Large intestine (tissue), 3 donors: Measurements from ENCODE around the gene HMX1. TPM values are rescaled to one million over a fixed set of nuclear protein-coding genes. Genes with fewer than 3 reads are reported as not detected.

Experiments
- DNase-seq, 2 donors: peaks; one replicate each; pipeline versions ENCODE4 v3.0.0 to v3.0.0-alpha.2; 2013
- H3K27ac ChIP-seq: one replicate; pipeline ENCODE4 v1.5.1; 2013; ENCODE audit warnings: low read length
- H3K27me3 ChIP-seq: 2 replicates; pipeline ENCODE4 v1.6.1; 2013; ENCODE audit warnings: low read length; ENCODE audit not compliant: control insufficient read depth, insufficient read depth
- H3K36me3 ChIP-seq: 2 replicates; pipeline ENCODE4 v1.6.1; 2013; ENCODE audit warnings: low read length; ENCODE audit not compliant: control insufficient read depth, insufficient read depth
- H3K4me1 ChIP-seq: one replicate; pipeline ENCODE4 v1.6.1; 2013; ENCODE audit warnings: low read length; ENCODE audit not compliant: control insufficient read depth, insufficient read depth
- H3K4me3 ChIP-seq: one replicate; pipeline ENCODE4 v1.5.1; 2013; ENCODE audit warnings: low read length
- H3K9me3 ChIP-seq: one replicate; pipeline ENCODE4 v1.6.1; 2013; ENCODE audit warnings: mild to moderate bottlenecking, low read depth, low read length, moderate library complexity; ENCODE audit not compliant: control insufficient read depth
- WGBS: methylation state at CpG from one replicate; pipeline ENCODE4 v1.1.5; 2013; ENCODE audit warnings: low lambda C conversion rate; ENCODE audit not compliant: insufficient coverage; 5-methylcytosine and 5-hydroxymethylcytosine counted together
- polyA plus RNA-seq: library from polyadenylated mRNA; unstranded; fragments of 120-200 nt; gene quantifications from one replicate; pipeline ENCODE4 v1.2.1, GENCODE V29; 2013

HMX1 gene
- polyA plus RNA-seq, 1 donor: not detected

- no CpG with 5 or more reads among the region's 6 CpGs for WGBS
These were observed 28.9 kb upstream of the HMX1 start for GRCh38 chr4:8900588-8900987.

GRCh38 chr4:8898419-8898818 lies 26.8 kb upstream of the HMX1 start:
- WGBS: no CpG with 5 or more reads among the region's 10 CpGs
- H3K27ac ChIP-seq: no peak overlapping the region
- no peak for DNase-seq
- peaks cover 7% of the 10 kb centered on the region for H3K9me3 ChIP-seq
- no peaks in the 10 kb centered on the region for H3K4me1 ChIP-seq
- H3K36me3 ChIP-seq: no peaks in the 10 kb centered on the region
- H3K4me3 ChIP-seq: no peak overlapping the region
- H3K27me3 ChIP-seq: peaks cover 50% of the 10 kb centered on the region

More at GRCh38 chr4:8900588-8900987, 28.9 kb upstream of the HMX1 start:
- H3K4me1 ChIP-seq: no peaks in the 10 kb centered on the region
- no peak overlapping the region for H3K4me3 ChIP-seq
- no peak overlapping the region for H3K27ac ChIP-seq
- peaks cover 28% of the 10 kb centered on the region for H3K27me3 ChIP-seq
- H3K9me3 ChIP-seq: peaks cover 4% of the 10 kb centered on the region
- no peak for DNase-seq
- no peaks in the 10 kb centered on the region for H3K36me3 ChIP-seq

DNA sequence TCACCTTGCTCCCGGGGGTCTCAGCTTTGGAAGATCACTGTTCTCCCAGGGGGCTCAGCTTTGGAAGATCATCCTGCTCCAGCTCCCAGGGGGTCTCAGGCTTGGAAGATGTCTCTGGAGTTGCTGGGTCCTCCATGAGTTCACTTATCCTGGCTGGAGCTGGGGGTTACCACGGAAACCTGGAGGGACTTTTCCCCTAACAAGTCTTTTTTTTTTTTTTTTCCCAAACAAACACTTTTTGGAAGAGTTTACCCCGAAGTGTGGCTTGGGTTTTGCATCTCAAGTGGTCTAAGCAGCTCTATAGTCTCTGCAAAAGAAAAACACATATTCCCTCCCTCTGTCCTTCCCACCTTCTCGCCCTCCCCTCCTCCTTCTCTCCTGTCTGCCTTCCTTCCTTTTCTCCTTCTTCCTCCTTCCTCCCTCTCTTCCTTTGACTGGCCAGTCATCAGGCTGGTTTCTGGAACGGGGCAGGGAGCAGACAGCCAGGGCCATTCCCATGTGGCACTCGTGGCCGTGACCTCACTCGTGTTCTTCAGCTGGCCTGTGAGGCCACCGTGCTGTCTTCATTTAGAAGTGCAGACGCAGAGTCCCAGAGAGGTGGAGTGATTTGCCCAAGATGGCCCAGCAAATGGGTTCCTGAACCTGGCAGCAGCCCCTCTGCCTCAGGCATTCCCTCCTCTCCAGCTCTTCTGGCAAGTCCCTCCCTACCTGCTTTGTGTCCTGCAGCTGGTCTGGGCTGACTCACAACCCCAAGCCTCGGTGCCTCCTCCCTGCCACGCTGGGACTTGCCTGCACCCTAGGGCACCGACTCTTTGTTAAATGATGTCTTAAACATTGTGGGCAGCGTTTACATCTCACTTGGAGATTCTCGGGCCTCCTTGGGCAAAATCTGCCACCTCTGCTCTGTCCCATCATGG lies 25.9 kb upstream of the HMX1 start:
- no peak for DNase-seq

GRCh38 chr4:8896506-8896905 lies 24.9 kb upstream of the HMX1 start:
- peaks cover 67% of the 10 kb centered on the region for H3K27me3 ChIP-seq
- no peak for DNase-seq
- H3K4me1 ChIP-seq: no peaks in the 10 kb centered on the region
- H3K27ac ChIP-seq: no peak overlapping the region
- H3K36me3 ChIP-seq: no peaks in the 10 kb centered on the region
- peaks cover 13% of the 10 kb centered on the region for H3K9me3 ChIP-seq
- WGBS: no CpG with 5 or more reads among the region's 5 CpGs
- H3K4me3 ChIP-seq: no peak overlapping the region

More for the DNA sequence above, 25.9 kb upstream of the HMX1 start:
- Histone ChIP-seq H3K36me3 (no peaks in the 10 kb centered on the region), H3K9me3 (peaks cover 13% of the 10 kb centered on the region), H3K4me3 (no peak overlapping the region), H3K27me3 (peaks cover 59% of the 10 kb centered on the region), H3K4me1 (no peaks in the 10 kb centered on the region), H3K27ac (no peak overlapping the region)
- 40% methylated on average over 1 of the region's 15 CpGs for WGBS

DNA sequence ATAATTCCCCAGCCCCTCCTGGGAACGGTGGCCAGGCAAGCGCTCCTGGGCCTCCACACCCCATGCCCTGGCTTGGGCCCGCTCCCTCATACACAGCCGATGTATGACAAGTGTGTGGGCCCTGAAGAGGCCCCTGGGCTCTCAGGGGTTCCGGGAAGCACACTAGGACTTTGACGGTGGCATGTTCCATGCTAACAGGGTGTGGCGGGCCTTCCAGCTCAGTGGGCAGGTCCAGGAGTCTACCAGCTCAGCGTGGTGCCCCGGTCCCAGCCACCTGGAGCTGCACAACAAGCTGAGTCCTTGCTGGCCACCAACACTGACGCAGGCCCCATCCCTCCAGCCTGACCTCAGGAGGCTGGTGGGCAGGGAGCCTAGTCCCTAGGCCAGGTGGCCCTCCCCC lies 24.4 kb upstream of the HMX1 start:
- Histone ChIP-seq H3K36me3 (no peaks in the 10 kb centered on the region), H3K9me3 (peaks cover 12% of the 10 kb centered on the region), H3K27ac (no peak overlapping the region), H3K4me3 (no peak overlapping the region), H3K27me3 (peaks cover 71% of the 10 kb centered on the region), H3K4me1 (no peaks in the 10 kb centered on the region)
- no peak for DNase-seq
- WGBS: no CpG with 5 or more reads among the region's 10 CpGs

- H3K27me3 ChIP-seq: peaks cover 77% of the 10 kb centered on the region
- no peak overlapping the region for H3K4me3 ChIP-seq
- no peak for DNase-seq
- no peaks in the 10 kb centered on the region for H3K36me3 ChIP-seq
- no peaks in the 10 kb centered on the region for H3K4me1 ChIP-seq
- no peak overlapping the region for H3K27ac ChIP-seq
- WGBS: no CpG with 5 or more reads among the region's 7 CpGs
- peaks cover 9% of the 10 kb centered on the region for H3K9me3 ChIP-seq
These were observed 23.7 kb upstream of the HMX1 start for GRCh38 chr4:8895295-8895694.

- peaks cover 9% of the 10 kb centered on the region for H3K9me3 ChIP-seq
- no peak overlapping the region for H3K4me3 ChIP-seq
- no CpG with 5 or more reads among the region's 14 CpGs for WGBS
- DNase-seq: no peak
- no peak overlapping the region for H3K27ac ChIP-seq
- H3K36me3 ChIP-seq: no peaks in the 10 kb centered on the region
- H3K4me1 ChIP-seq: no peaks in the 10 kb centered on the region
- H3K27me3 ChIP-seq: peaks cover 85% of the 10 kb centered on the region
These were observed 22.8 kb upstream of the HMX1 start for GRCh38 chr4:8894424-8894816.

GRCh38 chr4:8893624-8894423 lies 22.2 kb upstream of the HMX1 start:
- Histone ChIP-seq H3K36me3 (no peaks in the 10 kb centered on the region), H3K4me1 (no peaks in the 10 kb centered on the region), H3K4me3 (no peak overlapping the region), H3K27me3 (peaks cover 91% of the 10 kb centered on the region), H3K27ac (no peak overlapping the region), H3K9me3 (peaks cover 9% of the 10 kb centered on the region)
- no peak for DNase-seq
- no CpG with 5 or more reads among the region's 68 CpGs for WGBS

DNA sequence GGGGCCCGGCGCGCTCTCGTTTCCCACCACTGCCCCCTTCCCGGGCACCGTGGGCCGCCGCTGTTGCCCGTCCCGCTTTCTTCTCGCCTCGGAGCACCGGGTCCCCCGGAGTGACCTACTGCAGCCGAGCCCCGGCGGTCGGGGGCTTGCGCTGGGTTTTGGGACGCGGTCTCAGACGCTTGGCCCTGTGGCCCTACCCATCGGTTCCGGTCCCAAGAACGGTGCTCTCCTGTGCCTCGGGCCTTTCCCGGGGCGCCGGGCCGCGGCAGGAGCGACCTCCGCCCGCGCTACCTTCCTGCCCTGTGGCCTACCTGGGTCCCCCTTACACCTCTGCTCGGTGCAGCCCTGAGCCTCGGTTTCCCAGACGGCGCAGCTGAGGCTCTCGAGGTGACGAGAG lies 21.6 kb upstream of the HMX1 start:
- no peak for DNase-seq
- H3K27me3 ChIP-seq: peaks cover 94% of the 10 kb centered on the region
- H3K4me1 ChIP-seq: no peaks in the 10 kb centered on the region
- H3K36me3 ChIP-seq: no peaks in the 10 kb centered on the region
- no CpG with 5 or more reads among the region's 41 CpGs for WGBS
- peaks cover 9% of the 10 kb centered on the region for H3K9me3 ChIP-seq
- no peak overlapping the region for H3K27ac ChIP-seq
- no peak overlapping the region for H3K4me3 ChIP-seq

DNA sequence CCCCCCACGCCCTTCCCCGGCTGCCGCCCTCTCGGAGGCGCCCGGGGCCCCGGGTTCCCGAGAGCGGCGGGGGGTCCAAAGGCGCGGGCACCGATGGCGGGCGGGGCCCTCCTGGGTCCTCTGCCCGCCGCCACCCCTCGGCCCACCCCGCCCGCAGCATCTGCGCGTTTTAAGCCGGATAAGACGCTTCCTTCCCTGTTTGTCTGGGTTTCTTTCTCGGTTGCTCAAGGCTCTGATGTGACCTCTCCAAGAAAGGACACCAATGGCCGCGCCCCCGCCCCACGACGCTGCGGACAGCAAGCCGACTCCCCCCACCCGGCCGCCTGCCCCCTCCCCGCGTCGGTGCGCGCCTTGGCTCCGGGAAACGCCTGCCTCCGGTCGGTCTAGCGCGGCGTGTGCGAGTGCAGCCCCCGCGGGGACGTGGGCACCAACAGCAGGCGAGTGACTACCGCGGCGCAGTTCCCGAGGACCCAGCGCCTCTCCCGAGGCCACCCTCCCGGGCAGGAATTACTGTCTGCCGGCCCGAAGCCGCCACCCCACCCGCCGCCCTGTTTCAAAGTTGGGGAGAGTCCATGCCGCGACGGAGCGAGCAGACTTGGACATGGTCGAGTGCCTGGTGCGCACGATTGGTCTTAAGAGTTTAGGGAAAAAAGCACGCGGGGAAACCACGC lies 21.1 kb upstream of the HMX1 start:
- H3K27ac ChIP-seq: no peak overlapping the region
- no peaks in the 10 kb centered on the region for H3K36me3 ChIP-seq
- H3K27me3 ChIP-seq: peaks cover 94% of the 10 kb centered on the region
- no CpG with 5 or more reads among the region's 73 CpGs for WGBS
- no peaks in the 10 kb centered on the region for H3K4me1 ChIP-seq
- no peak overlapping the region for H3K4me3 ChIP-seq
- H3K9me3 ChIP-seq: peaks cover 9% of the 10 kb centered on the region
- no peak for DNase-seq
